Esophagus muscularis mucosa (tissue), 3 donors: ENCODE results near the gene TMEM131.

Source experiments
- POLR2A ChIP-seq: fragments of 450-650 bp; IDR thresholded peaks from one replicate; pipeline ENCODE4 v1.6.1; 2017; ENCODE audit warnings: antibody characterized with exemption, moderate library complexity, mild to moderate bottlenecking, low read depth
- POLR2AphosphoS5 ChIP-seq, 2 donors: sonication (generic); formaldehyde crosslinking; IDR thresholded peaks; one replicate each; pipeline ENCODE4 v1.6.1; 2017; ENCODE audit warnings: antibody characterized with exemption in 2 of 2
- TF ChIP-seq, protein P1 (sequence below), 3 experiments: fragments of 200-600 bp in 2 of 3; fragments of 450-650 bp in 1 of 3; sonication (generic) in 2 of 3; IDR thresholded peaks; one replicate each; pipeline ENCODE4 v1.5.1; 2017 to 2019; ENCODE audit warnings: antibody characterized with exemption in 3 of 3, mild to moderate bottlenecking in 2 of 3, moderate library complexity in 1 of 3

- TF ChIP-seq, protein P1, sequence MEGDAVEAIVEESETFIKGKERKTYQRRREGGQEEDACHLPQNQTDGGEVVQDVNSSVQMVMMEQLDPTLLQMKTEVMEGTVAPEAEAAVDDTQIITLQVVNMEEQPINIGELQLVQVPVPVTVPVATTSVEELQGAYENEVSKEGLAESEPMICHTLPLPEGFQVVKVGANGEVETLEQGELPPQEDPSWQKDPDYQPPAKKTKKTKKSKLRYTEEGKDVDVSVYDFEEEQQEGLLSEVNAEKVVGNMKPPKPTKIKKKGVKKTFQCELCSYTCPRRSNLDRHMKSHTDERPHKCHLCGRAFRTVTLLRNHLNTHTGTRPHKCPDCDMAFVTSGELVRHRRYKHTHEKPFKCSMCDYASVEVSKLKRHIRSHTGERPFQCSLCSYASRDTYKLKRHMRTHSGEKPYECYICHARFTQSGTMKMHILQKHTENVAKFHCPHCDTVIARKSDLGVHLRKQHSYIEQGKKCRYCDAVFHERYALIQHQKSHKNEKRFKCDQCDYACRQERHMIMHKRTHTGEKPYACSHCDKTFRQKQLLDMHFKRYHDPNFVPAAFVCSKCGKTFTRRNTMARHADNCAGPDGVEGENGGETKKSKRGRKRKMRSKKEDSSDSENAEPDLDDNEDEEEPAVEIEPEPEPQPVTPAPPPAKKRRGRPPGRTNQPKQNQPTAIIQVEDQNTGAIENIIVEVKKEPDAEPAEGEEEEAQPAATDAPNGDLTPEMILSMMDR (IDR thresholded peaks at IDR 0.05) = no peak
- TF ChIP-seq POLR2A = no peak
- no peak for TF ChIP-seq POLR2AphosphoS5 (IDR thresholded peaks at IDR 0.05)
Measured at GRCh38 chr2:97844311-97844859, 151.4 kb downstream of the TMEM131 start.
